Fibroblast of peridontal ligament (primary cell): ENCODE results near the gene DOCK7.
A peak's percentile ranks its signal among the peaks of the same experiment; 100 is the strongest.
"Not testable (repeated sequence)": the region's sequence is repeated elsewhere in the genome, so short reads cannot be mapped to it uniquely, and the experiment has no call there.

Source experiments
- DNase-seq: peaks from one replicate; pipeline ENCODE4 v3.0.0-alpha.2; 2010; ENCODE audit errors: extremely low read depth

DOCK7 gene

GRCh38 chr1:62613325-62613727, 74.9 kb downstream of the DOCK7 start:
- no peak for DNase-seq

- no peak for DNase-seq
Measured at GRCh38 chr1:62612770-62613169, 75.4 kb downstream of the DOCK7 start.

- not testable (repeated sequence) for DNase-seq
Measured at GRCh38 chr1:62610588-62610987, 77.6 kb downstream of the DOCK7 start.

GRCh38 chr1:62608905-62609304, 79.3 kb downstream of the DOCK7 start:
- no peak for DNase-seq

- DNase-seq, result peak; percentile 23
Measured at GRCh38 chr1:62601457-62601856, 86.7 kb downstream of the DOCK7 start.

GRCh38 chr1:62599044-62599443, 89.1 kb downstream of the DOCK7 start:
- peak; percentile 57 for DNase-seq

GRCh38 chr1:62597281-62597680, 90.9 kb downstream of the DOCK7 start, which contains the start of gene ANGPTL3:
Gene ANGPTL3, plus strand, starts transcription at chr1:62597520. Its CDS starts 47 bp downstream, at chr1:62597567.
- no peak for DNase-seq

GRCh38 chr1:62595647-62596046, 92.5 kb downstream of the DOCK7 start:
- DNase-seq, result no peak

GRCh38 chr1:62593825-62594394, 94.3 kb downstream of the DOCK7 start:
- peak; percentile 66 for DNase-seq

GRCh38 chr1:62590970-62591368, 97.2 kb downstream of the DOCK7 start:
- DNase-seq, result no peak

- DNase-seq, result no peak
Measured at GRCh38 chr1:62590255-62590969, 97.8 kb downstream of the DOCK7 start.

GRCh38 chr1:62589321-62589720, 98.9 kb downstream of the DOCK7 start:
- peak; percentile 76 for DNase-seq

- peak; percentile 66 for DNase-seq
Measured at GRCh38 chr1:62588000-62588399, 100.2 kb downstream of the DOCK7 start.

GRCh38 chr1:62585469-62586155, 102.6 kb downstream of the DOCK7 start:
- no peak for DNase-seq

GRCh38 chr1:62573675-62574074, 114.5 kb downstream of the DOCK7 start:
- no peak for DNase-seq

GRCh38 chr1:62572476-62572875, 115.7 kb downstream of the DOCK7 start:
- no peak for DNase-seq

- DNase-seq, result not testable (repeated sequence)
Measured at GRCh38 chr1:62571517-62571916, 116.7 kb downstream of the DOCK7 start.

- peak; percentile 28 for DNase-seq
Measured at GRCh38 chr1:62567926-62568325, 120.3 kb downstream of the DOCK7 start.

GRCh38 chr1:62567182-62567581, 121.0 kb downstream of the DOCK7 start:
- not testable (repeated sequence) for DNase-seq

- no peak for DNase-seq
Measured at GRCh38 chr1:62561306-62561705, 126.9 kb downstream of the DOCK7 start.

GRCh38 chr1:62544570-62544969, 143.6 kb downstream of the DOCK7 start:
- no peak for DNase-seq

- DNase-seq, result no peak
Measured at GRCh38 chr1:62541048-62541447, 147.1 kb downstream of the DOCK7 start.

- no peak for DNase-seq
Measured at GRCh38 chr1:62539028-62539447, 149.1 kb downstream of the DOCK7 start.
